Thyroid gland (tissue), 4 donors: ENCODE measurements around the gene SRSF3. TPM values are rescaled to one million over a fixed set of nuclear protein-coding genes. Genes with fewer than 3 reads are reported as not detected.

ENCODE experiments used
- DNase-seq, 2 donors: peaks; one replicate each; pipeline ENCODE4 v3.0.0-alpha.2; 2019
- H3K27ac ChIP-seq, 3 donors: fragments of 200-600 bp; sonication (generic); 1 replicate in 2 of 3; 2 replicates in 1 of 3; pipeline ENCODE4 v1.5.1; 2016 to 2019; ENCODE audit warnings: mild to moderate bottlenecking in 1 of 3, moderate library complexity in 1 of 3
- H3K27me3 ChIP-seq: fragments of 200-600 bp; sonication (generic); one replicate; pipeline ENCODE4 v1.5.1; 2019
- H3K36me3 ChIP-seq, 2 donors: fragments of 200-600 bp; sonication (generic); one replicate each; pipeline ENCODE4 v1.5.1; 2016 to 2019
- H3K4me1 ChIP-seq, 2 donors: fragments of 200-600 bp; sonication (generic); one replicate each; pipeline ENCODE4 v1.5.1; 2017 to 2019
- H3K4me3 ChIP-seq, 3 donors: fragments of 200-600 bp; sonication (generic); replicated peaks in 1 of 3; 1 replicate in 2 of 3; 2 replicates in 1 of 3; pipeline ENCODE4 v1.5.1; 2016; ENCODE audit warnings: mild to moderate bottlenecking in 1 of 3
- H3K9me3 ChIP-seq: fragments of 200-600 bp; sonication (generic); one replicate; pipeline ENCODE4 v1.5.1; 2017
- POLR2A ChIP-seq, 2 donors: fragments of 450-650 bp; IDR thresholded peaks; one replicate each; pipeline ENCODE4 v1.6.1; 2017; ENCODE audit warnings: antibody characterized with exemption in 2 of 2, mild to moderate bottlenecking in 2 of 2, moderate library complexity in 1 of 2
- WGBS, 2 donors: methylation state at CpG; one replicate each; pipeline ENCODE4 v1.1.5; 2017; 5-methylcytosine and 5-hydroxymethylcytosine counted together
- intact Hi-C: fragments of 100-400 bp; cut with DNase I; formaldehyde crosslinking; loops from one replicate; pipeline ENCODE4 v1.15.1; 2023
- total RNA-seq, 4 donors: library from RNA; depleted of rRNA; stranded (reverse); fragments of >200 nt; gene quantifications; one replicate each; pipeline ENCODE4 v1.2.3, GENCODE V29; 2016
- TF ChIP-seq, protein P1 (sequence below), 6 experiments: fragments of 200-600 bp in 3 of 6; fragments of 450-650 bp in 3 of 6; sonication (generic) in 3 of 6; IDR thresholded peaks; one replicate each; pipeline ENCODE4 v1.5.1; 2016 to 2019; ENCODE audit warnings: antibody characterized with exemption in 6 of 6, mild to moderate bottlenecking in 2 of 6, inconsistent platforms in 1 of 6, moderate library complexity in 1 of 6

The SRSF3 gene
- total RNA-seq, 4 donors from 2014 or later: 120 to 287 (median 144) TPM

DNA sequence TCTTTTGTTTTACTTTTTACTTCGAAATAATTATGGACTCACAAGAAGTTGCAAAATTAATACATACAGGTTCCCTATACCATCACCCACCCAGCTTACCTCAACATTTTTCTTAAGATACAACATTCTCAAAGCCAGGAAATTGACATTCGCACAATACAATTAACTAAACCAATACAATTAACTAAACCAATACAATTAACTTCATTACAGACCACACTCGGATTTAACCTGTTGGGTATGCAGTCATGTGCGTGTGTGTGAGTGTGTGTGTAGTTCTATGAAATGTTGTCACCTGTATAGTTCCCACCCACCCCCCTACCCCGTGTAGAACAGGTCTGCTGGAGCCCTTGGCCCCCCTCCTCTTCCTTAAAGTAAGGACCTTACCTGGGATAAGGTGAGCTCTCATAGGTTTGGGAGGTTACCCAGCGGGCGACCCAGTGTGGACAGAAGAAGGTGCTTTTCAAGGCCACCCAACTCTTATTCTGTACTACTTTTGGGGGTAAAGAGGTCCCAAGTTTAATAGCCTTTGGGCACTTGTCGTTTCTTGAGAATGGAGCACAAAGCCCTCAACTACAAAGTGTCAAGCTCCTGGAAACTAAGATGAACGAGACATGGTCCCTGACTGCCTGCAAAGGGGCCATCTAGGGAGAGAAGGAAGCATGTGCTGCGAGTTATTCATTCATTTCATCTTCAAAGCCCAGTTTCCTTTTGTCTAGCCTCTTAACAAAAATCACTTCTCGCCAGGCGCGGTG lies 46.3 kb upstream of the SRSF3 start:
- Histone ChIP-seq H3K36me3 (no peaks in the 10 kb centered on the region), H3K27me3 (no peaks in the 10 kb centered on the region), H3K4me1 (peaks cover 8 to 25% of the 10 kb centered on the region in 2 donors), H3K4me3 (no peak overlapping the region), H3K9me3 (no peaks in the 10 kb centered on the region), H3K27ac (peak overlapping the region; percentile 91 to 94 (median 93))
- no peak for TF ChIP-seq POLR2A (IDR thresholded peaks at IDR 0.05)
- TF ChIP-seq, protein P1, sequence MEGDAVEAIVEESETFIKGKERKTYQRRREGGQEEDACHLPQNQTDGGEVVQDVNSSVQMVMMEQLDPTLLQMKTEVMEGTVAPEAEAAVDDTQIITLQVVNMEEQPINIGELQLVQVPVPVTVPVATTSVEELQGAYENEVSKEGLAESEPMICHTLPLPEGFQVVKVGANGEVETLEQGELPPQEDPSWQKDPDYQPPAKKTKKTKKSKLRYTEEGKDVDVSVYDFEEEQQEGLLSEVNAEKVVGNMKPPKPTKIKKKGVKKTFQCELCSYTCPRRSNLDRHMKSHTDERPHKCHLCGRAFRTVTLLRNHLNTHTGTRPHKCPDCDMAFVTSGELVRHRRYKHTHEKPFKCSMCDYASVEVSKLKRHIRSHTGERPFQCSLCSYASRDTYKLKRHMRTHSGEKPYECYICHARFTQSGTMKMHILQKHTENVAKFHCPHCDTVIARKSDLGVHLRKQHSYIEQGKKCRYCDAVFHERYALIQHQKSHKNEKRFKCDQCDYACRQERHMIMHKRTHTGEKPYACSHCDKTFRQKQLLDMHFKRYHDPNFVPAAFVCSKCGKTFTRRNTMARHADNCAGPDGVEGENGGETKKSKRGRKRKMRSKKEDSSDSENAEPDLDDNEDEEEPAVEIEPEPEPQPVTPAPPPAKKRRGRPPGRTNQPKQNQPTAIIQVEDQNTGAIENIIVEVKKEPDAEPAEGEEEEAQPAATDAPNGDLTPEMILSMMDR (IDR thresholded peaks at IDR 0.05): no peak
- DNase-seq: no peak
- intact Hi-C loops: loop anchor here (10.0 kb wide), 1 partner anchor 113 kb away; no protein-coding TSS in a partner anchor
- 53 to 60% methylated on average over 13 of the region's 13 CpGs for WGBS, 2 donors

DNA sequence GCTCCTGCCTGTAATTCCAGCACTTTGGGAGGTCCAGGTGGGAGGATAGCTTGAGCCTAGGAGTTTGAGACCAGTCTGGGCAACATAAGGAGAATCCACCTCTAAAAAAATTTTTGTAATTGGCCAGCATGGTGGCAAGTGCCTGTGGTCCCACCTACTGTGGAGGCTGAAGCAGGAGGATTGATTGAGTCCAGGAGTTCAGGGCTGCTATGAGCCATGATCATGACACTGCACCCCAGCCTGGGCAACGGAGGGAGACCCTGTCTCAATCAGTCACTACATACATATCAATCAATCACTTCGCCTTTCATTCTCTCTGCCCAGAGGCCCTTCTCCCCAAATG lies 45.8 kb upstream of the SRSF3 start:
- Histone ChIP-seq H3K4me1 (peaks cover 8 to 24% of the 10 kb centered on the region in 2 donors), H3K4me3 (no peak overlapping the region), H3K27ac (no peak overlapping the region), H3K27me3 (no peaks in the 10 kb centered on the region), H3K36me3 (no peaks in the 10 kb centered on the region), H3K9me3 (no peaks in the 10 kb centered on the region)
- 85 to 93% methylated on average over 2 of the region's 2 CpGs for WGBS, 2 donors
- intact Hi-C loops: loop anchor here (10.0 kb wide), 1 partner anchor 114 kb away; no protein-coding TSS in a partner anchor
- DNase-seq: no peak
- no peak for TF ChIP-seq POLR2A (IDR thresholded peaks at IDR 0.05)
- TF ChIP-seq, protein P1 (IDR thresholded peaks at IDR 0.05): no peak

DNA sequence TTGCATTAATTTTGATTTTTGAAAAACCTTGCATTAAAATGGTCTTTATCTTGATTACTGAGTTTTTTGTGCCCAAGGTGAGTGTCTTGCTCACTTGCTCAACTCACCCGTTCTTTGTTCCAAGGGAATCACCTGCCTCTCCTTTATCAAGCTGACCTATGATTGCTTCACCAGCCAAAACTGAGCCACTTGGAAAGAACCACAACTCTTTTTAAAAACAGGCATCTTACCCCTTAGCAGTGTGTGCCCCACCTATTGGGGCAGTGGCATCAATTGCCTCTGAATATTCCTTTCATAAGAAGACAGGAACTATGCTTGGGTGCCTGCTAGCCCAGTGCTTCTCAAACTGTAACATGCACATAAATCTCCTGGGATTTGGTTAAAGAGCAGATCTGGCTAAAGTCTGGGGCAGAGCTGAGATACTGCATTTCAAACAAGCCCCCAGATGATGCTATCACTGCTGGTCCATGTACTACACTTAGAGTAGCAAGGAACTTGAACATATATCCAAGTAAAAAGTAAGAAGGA lies 43.6 kb upstream of the SRSF3 start:
- intact Hi-C loops: no loop called here
- no peak for TF ChIP-seq POLR2A (IDR thresholded peaks at IDR 0.05)
- TF ChIP-seq, protein P1 (IDR thresholded peaks at IDR 0.05): no peak
- WGBS, 2 donors: 86 to 91% methylated on average over 1 of the region's 1 CpG
- Histone ChIP-seq H3K9me3 (no peaks in the 10 kb centered on the region), H3K4me3 (no peak overlapping the region), H3K36me3 (no peaks in the 10 kb centered on the region), H3K4me1 (peaks cover 0 to 6% of the 10 kb centered on the region in 2 donors), H3K27ac (no peak overlapping the region), H3K27me3 (no peaks in the 10 kb centered on the region)
- no peak for DNase-seq

DNA sequence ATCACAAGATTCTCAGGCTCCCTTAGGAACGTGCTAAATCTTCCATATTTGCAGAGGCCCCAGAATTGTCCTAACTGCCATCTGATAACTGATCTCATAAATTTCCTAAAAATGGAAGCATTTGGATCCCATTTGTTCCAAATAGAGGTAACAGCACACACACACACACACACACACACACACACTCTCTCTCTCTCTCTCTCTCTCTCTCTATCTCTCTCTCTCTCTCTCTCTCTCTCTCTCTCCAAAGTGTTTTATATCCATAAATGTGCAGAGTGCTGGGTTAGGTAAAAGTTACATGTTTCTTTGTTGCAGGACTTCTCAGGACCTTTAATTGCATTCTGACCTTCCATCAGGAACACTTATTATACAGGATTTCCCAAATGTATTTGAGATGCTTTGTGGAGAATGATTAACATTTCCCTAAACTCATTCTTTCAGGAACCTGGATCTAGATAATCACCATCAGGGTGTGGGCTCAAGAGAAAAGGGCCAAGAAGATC lies 38.4 kb upstream of the SRSF3 start:
- Histone ChIP-seq H3K27ac (no peak overlapping the region), H3K27me3 (no peaks in the 10 kb centered on the region), H3K4me3 (no peak overlapping the region), H3K36me3 (no peaks in the 10 kb centered on the region), H3K9me3 (no peaks in the 10 kb centered on the region), H3K4me1 (no peaks in the 10 kb centered on the region)
- TF ChIP-seq, protein P1 (IDR thresholded peaks at IDR 0.05): no peak
- no peak for TF ChIP-seq POLR2A (IDR thresholded peaks at IDR 0.05)
- DNase-seq: no peak
- intact Hi-C loops: no loop called here
- WGBS, 2 donors: 68 to 78% methylated on average over 1 of the region's 1 CpG

DNA sequence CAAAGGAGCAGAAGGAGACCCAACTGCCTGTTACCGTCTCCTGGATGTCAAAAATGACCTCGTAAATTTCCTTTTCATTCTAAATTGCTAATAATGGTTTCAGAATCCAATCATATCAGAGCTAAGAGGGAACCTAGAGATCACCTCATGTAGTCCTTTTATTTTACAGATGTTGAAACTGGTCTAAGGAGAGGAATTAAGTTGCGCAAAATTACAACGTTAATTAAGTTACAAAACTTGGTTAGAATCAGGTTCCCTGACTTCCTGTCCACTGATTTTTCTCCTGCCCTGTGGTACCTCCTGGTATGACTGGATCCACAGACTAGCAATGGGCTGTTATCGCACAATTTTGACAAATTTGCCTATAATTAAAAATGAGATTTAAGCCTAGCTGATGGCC lies 37.9 kb upstream of the SRSF3 start:
- H3K27me3 ChIP-seq: no peaks in the 10 kb centered on the region
- no peaks in the 10 kb centered on the region for H3K4me1 ChIP-seq
- TF ChIP-seq, protein P1 (IDR thresholded peaks at IDR 0.05): no peak
- TF ChIP-seq POLR2A (IDR thresholded peaks at IDR 0.05): no peak
- H3K36me3 ChIP-seq: no peaks in the 10 kb centered on the region
- H3K4me3 ChIP-seq: no peak overlapping the region
- no peak for DNase-seq
- WGBS, 2 donors: 91 to 92% methylated on average over 5 of the region's 5 CpGs
- no peaks in the 10 kb centered on the region for H3K9me3 ChIP-seq
- intact Hi-C loops: no loop called here
- no peak overlapping the region for H3K27ac ChIP-seq
